GM19035 (cell line): ENCODE measurements around the gene ZNF385B.
"Not testable (repeated sequence)": the region's sequence is repeated elsewhere in the genome, so short reads cannot be mapped to it uniquely, and the experiment has no call there.

Source experiments
- ATAC-seq: cut with Tn5 transposase; IDR thresholded peaks from one replicate; pipeline ENCODE4 v1.9.1; 2021; ENCODE audit not compliant: unreplicated experiment

Gene ZNF385B

DNA sequence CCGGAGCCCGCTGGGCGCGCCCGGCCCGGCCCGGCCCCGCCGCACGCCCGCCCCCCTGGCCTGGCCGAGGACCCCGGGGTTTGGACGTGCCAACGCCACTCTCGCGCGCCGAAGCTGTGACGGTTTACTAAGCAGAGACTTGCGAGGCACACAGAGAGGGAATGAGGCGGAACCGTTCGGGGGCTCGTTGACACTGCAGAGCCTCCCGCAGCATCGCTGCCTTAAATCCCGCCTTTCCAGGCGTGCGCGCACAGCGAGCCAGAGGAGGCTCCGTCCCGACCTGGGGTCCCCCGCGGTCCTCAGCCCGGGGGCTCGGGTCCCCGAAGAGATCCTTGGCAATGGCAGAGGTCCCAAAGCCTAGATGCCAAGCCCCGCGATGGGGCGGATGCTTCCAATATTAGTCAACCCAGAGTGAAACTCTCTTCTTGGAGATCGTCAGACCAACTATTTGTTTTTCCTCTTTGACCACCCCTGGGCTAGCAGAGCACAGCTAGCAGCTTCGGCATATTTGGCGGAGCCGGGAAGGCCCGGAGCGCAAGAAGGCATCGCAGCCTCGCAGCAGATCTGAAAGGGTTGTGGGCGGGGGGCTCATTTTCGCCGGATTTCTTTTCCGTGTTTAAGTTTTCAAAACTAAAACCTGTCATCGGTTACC is at the start of gene ZNF385B:
Gene ZNF385B (minus strand): TSS at position 197 of the 652 bp plus-strand sequence.
- peak; percentile 50 for ATAC-seq

DNA sequence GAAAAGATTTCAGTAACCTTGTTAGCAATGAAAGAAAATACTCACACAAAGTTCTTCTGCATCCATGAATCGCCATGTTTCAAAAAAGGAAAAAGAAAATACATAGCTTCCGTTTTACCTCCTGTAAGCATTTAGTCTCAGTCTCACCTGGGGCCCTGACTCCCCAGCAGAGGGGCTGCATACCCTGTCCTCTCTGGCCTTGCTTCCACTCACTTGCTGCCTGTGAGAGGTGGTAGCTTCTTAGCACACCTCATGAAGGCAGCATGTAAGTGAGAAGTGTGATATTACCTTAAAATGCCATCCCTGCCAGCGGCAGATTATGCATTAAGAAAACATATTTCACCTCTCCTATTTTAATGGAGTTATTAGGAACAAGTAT is 49.3 kb upstream of the ZNF385B start:
- no peak for ATAC-seq

DNA sequence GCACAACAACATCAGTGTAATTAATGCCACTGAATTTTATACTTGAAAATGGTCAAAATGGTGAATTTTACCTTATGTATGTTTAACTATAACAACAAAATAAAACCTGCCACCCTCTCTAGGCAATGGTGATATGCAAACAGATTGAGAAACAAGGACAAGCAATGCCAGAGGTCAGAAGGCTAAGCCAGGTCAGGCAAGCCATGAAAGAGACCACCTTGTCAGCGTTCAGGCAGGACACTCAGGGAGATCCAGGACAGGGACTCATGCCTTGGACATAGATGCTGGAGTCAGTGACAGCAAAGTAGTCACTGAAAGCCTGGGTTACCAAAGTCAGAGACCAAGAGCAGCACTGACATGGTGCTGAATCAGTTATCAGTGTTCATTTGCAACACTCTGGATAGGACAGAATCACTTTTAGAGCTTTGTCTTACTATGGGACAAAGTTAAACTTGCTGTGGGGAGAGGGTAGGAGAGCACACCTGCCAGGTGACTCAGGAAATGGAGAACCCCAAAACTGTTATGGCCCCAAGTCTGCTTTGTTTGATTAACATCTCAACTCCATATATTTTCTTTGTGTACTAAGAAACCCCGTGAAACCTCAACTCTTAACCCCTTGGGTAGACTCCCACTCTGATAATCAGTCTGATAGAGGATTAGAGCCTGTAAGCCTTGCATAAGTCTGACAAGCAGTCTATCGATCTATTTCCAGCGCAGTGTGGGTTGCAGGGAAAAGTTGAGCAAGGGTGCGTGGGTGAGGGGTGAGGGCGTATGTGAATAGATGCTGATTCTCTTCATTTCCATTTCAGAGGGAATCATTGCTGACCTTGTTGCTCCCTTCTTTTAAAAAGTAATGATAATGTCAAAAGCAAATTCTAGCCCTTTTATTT is 48.7 kb upstream of the ZNF385B start:
- ATAC-seq, result no peak

DNA sequence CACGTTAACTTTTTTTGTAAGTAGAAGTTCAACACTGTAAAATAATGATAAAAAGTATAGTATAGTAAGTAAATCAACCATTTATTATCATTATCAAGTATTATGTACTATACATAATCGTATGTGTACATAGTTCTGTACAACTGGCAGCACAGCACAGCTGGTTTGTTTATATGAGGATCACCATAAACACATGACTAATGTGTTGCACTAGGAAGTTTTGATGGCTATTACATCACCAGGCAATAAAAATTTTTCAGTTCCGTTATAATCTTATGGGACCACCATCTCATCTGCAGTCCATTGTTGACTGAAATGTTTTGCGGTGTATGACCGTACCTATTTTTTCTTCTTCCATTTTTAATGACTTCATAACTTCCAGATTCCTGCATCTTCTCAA is 39.2 kb upstream of the ZNF385B start:
- ATAC-seq, result no peak

DNA sequence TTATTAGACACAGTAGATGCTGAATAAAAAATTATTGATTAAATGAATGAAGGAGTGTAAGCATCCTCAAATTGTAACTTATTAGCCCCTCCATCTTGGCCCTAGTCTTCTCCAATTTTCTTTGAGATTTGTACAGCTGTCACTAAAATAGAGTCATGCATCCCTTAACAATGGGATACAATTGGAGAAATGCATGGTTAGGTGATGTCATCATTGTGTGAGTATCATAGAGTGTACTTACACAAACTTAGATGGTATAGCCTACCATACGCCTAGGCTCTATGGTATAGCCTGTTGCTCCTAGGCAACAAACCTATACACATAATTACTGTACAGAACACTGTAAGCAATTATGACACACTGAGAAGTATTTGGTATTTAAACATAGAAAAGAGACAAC is 38.3 kb upstream of the ZNF385B start:
- no peak for ATAC-seq

DNA sequence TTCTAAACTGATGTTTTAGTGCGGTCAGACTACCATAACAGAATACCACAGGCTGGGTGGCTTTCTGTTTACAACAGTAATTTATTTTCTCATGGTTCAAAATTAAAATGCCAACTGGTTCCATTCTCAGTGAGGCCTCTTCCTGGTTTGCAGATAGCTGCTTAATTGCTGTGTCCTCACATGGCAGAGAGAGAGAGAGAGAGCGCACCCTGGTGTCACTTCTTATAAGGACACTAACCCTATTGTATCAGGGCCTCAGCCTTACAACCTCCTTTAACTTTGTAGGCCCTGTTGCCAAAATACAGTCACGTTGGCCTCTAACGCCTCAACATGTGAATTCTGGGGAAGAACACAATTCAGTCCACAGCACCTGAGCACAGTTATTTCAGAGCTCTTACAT is 37.5 kb upstream of the ZNF385B start:
- peak; percentile 92 for ATAC-seq

DNA sequence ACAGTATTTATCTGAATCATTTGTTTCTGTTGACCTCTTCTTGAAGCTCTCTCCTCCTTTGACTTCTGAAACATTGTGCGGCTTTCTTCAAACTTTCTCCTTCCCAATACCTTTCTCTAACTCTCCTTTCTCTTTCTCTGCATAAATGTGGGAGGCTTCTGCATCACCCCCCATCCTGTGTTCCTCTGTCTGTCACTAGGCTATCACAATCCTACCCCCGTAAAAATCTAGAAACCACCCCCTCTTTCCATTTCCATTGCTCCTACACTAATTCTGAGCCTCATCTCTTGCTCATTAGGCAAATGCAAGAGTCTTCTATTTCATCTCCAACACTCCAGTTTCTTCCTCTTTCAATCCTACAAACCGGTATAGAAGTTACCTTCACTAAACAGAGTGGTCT is 32.2 kb upstream of the ZNF385B start:
- no peak for ATAC-seq

DNA sequence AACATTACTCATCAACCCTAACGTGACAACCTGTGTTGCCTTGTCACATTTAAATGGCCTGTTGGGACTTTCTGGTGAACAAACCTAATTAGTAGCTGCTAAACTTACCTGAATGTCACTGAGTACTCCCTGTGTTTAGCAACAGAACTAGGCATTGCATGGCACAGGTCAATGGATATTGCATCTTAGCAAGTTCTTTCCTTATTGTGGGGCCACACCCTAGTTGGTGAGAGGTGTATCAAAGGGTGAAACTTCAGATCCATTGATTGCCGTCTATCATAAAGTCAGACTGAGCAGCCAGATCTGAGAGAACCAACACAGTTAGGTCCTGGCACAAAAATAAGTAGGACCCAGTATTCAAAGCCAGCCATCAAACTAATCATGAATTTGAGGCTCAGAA is 29.8 kb upstream of the ZNF385B start:
- no peak for ATAC-seq

DNA sequence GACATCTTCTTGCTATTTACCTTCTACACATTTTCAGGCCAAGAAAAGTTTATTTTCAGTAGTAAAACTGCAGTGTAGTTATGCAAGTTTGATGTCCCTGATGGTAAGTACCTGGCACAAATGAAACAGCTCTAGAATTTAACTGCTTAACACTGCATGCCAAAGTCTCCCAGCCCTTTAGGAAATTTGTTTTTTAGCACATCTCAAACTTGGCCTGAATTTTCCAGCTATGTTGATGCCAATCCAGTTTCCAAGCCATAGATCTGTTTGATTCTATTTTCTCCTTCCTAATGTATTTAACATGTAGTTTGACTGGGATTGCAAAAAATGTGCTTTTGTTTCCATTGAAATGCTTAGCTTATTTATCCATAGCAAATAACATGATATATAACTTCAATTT is 29.3 kb upstream of the ZNF385B start:
- no peak for ATAC-seq

DNA sequence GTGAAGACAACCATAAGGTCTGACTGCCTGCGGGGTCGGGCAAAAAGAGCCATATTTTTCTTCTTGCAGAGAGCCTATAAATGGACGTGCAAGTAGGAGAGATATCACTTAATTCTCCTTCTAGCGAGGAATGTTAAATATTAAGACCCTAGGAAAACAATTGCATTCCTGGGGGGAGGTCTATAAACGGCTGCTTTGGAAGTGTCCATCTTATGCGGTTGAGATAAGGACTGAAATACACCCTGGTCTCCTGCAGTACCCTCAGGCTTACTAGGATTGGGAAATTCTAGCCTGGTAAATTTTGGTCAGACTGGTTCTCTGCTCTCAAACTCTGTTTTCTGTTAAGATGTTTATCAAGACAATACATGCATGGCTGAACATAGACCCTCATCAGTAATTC is 27.2 kb upstream of the ZNF385B start:
- ATAC-seq, result not testable (repeated sequence)

DNA sequence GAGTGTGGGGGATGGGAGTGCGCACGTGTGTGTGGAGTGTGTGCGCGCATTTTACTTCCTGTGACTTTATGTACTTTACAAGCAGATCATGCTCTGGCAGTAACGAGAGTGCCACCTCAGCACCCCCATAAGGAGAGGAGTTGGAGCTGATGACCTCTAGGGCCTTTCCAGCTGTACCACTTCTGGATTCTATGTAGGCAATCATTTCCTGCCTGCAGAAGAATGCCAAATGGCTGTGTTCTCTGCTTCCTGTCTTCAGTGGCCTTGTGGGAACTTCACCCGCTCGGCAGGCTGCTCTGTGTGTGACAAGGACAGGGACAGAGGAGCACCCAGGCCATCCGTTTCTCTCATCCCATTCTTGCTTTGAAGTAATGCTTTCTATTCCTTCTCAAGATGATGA is 22.8 kb upstream of the ZNF385B start:
- ATAC-seq, result no peak

DNA sequence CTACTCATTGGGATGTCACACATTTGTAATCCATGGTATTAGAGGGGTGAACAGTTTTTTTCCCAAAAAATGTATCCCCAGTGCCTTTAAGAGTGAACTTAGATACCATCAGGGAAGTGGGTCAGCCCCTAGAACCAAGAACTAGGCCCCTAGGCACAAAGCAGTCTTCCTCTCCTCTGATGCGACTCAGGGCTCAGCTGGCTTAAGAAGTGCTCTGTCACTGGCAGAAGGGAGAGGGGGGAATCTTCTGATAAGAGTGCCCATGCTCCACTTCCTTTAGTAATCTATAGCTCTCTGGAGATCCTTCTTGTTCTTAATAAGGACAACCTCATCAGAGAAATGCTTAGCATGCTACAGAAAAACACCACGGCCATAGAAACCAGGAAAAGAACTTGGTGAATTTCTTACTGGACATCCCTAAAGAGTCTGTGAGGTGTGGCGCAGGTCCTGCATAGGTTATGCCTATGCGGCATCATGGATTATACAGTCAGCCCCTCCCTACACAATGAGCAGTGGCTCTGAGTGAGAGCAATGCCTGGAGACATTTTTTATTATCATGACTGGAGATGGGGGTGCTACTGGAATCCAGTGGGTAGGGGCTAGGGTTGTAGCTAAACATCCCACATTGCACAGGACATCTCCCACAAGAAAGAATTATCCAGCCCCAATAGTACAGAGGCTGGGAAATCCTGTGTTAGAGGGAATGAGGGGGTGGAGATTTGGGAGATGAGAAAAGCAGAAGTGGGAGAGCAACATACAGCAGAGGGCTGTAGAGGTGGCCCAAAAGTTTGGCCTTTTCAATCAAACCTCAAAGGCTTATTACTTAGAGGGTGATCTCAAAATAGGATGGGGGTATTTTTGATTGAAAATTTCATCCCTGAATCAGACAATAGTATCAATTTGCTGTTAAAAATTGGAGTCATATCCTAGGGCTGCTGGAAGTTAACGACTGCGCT is 21.7 kb upstream of the ZNF385B start:
- no peak for ATAC-seq

DNA sequence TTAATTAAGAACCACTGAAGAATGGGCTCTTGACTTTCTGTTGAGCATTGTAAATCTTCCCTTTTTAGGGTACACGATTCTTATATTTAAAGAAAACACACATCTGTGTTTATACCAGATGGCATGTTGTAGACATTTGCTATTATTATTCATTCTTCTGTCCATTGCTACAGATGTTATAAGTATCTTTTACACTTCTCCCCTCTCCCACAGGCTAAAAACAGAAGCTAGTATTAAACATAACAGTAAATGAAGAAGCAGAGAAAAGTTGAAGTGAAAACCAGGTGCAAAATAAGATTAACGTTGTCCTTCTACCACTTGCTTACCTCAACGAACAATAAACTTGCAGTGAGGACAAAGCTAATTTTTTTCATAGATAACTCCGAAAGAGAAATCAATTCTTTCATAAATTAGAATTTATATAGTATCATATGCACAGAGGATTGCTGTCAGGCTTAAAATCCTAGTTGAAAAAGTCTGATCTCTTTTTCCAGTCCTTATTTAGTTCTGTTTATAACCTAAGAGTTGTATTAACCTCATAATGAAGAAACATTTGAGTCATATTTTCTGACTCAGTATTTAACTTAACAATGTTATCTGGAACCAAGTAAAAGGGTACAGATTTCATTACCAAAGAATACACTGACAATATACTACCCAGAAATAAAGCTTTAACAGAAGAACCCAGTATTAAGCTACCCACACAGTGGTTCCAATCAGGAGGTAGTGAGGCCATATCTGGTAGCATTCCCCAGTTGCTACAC is 16.4 kb upstream of the ZNF385B start:
- no peak for ATAC-seq

DNA sequence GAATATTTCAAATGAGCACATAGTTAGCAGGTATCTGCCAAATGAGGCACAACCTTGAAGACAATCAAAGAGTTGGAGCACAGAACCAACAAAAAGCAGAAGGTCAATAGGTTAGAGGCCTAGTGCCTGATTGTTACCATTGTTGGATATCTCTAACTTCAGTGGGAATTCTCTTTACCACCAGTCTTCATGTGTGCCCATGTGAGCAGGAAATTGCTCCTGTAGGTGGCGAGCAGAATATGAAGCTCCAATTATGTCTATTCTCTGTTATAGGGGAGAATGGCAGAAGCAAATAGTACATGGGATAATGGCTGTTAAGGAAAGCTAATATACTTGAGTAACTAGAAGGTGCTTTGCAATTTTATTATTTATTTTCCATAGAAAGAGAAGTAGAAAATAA is 14.9 kb upstream of the ZNF385B start:
- no peak for ATAC-seq

DNA sequence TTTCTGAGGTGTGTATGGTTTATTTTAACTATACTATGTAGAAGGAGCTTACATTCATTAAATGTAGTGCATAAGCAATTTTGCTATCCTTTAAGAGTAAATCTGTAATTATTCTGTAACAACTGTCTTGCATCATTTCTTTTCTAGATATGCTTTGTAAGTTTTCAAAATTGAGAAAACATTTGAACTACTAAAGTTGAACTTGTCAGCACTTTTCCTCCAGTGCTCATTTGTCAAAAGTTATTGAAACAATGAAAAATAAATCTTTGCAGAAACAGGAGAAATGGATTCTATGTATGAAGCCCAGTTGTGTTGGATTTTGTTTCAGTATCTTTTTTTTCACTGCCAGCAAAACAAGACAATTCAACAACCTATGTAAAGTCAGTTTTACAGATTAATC is 14.5 kb upstream of the ZNF385B start:
- ATAC-seq, result no peak

DNA sequence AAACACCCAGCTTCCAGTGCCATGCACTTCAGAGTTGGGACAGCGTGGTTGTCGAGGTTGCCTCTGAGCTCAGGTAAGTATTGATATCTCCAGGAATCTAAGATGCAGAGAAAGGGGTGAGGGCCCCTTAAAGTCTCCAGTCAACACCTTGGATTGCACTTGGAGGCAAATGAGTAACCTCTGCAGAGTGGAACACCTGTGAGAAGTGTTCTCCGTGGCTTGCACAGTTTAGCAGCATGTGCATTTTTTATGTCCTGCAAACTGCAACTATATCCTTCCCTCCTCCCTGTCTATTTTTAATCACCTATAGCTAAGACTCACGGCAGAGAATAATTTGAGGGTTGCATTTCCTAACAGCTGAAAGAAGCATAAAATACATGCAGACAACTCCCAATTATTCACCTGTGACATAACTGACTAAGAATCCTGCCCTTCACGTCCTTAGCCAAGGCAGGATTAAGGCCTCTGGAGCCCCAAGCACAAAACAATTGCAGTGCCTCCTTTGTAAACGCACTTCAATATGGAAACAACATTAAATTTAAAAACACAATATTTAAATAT is 1.6 kb upstream of the ZNF385B start:
- ATAC-seq, result no peak

DNA sequence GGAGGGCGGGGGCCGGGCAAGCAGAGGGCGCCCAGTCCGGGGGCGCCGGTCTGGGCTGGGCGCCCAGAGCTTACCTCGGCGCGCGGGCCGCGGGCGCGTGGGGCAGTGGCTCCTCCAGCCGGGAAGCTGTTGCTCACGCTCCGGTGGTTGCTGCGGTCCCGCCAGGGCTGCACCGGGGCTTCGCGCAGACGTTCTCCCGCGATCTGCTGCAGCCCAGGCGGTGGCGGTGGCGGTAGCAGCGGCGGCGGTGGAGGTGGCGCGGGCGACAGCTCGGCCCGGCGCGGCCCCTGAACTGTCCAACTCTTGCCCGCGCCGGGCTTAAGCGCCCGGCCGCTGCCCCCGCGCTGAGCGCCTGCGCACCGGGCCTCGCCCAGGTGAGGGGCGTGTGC is 391 bp downstream of the ZNF385B start:
- peak; percentile 45 for ATAC-seq

DNA sequence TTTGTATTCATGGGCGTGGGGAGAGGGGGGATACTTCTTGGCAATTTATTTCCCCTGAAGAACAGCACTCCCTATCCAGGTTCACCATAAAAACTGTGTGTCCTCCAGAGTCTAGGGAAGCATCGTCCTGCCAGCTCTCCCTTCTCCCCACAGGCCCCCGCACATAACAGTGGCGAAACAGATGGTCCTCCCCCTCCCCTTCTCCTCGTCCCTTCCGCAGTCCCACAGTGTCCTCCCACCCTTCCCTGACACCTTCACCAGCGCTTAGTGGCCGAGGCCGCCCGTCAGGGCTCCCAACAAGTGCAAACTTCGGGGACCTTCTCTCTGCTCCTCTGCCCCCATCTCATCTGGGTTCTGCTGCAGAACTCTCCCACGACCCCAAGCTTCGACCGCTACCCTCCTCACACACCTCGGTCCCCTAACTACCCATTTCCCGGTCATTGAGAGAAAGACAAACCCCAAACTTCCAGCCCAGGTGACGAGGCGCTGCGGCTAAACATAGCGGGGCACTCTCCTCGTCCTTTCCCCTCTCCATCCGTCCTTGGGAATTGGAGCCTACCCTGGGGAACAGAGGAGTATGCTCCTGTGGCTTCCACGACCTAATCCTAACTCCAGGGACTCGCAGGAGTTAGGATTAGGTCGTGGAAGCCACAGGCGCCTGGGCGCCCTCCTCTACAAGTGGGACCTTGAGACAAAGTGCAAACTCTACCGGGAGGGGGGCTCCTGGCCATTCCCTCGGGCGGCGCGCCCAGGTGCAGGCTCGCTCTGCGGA is 971 bp downstream of the ZNF385B start:
- ATAC-seq, result no peak

DNA sequence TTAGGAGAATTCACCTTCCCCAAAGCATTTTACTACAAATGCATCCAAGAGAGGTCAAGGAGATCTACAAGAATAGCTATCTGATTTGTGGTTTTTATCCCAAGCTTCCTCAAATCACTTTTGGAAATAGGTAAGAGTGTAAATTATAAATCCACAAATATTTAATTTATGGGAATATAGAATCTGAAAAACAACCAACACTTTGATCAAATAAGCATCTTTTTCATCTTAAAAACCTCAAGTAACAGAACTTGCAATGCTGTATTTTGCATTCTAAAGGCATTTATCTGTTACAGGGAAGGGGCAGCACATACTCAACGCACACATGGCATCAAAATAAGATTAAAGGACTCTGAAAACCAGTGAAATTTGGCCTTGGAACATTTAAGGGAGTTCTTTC is 1.9 kb downstream of the ZNF385B start:
- no peak for ATAC-seq

DNA sequence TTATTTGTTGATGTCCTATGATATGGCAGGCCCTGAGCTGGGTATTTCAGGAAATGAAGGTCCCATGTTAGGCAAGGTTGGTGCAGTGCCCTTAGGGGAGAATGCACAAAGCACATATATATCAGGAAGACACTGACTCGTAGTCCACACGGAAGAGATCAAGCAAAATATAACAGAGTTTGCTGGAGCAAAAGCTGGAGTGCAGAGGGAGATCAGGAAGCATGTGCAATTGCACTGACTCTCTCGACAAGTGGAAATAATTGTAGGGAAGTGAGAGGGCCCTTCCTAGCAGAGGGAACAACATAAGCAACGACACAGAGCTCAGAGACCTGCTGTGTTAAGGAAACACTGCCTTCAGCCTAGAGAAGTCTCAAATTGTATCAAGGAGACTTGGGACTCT is 4.2 kb downstream of the ZNF385B start:
- no peak for ATAC-seq
